NT2/D1 (cell line): Measurements from ENCODE around the gene KCND3.

Experiments
- SUZ12 ChIP-seq: IDR thresholded peaks from 2 replicates; pipeline ENCODE4 v1.6.1; 2011; ENCODE audit not compliant: insufficient read length, insufficient read depth; ENCODE audit errors: extremely low read depth
- YY1 ChIP-seq: IDR thresholded peaks from 2 replicates; pipeline ENCODE4 v1.6.1; 2011; ENCODE audit not compliant: insufficient read length, insufficient read depth
- ZNF274 ChIP-seq: IDR thresholded peaks from 2 replicates; pipeline ENCODE4 v1.6.1; 2011; ENCODE audit warnings: mild to moderate bottlenecking, low read depth, low read length

GRCh38 chr1:112030157-112030556 lies 40.7 kb upstream of the KCND3 start:
- no peak for TF ChIP-seq ZNF274
- TF ChIP-seq YY1: no peak
- TF ChIP-seq SUZ12: no peak
